Measurements from ENCODE around the gene KCNN4. TPM values are rescaled to one million over a fixed set of nuclear protein-coding genes. Genes with fewer than 3 reads are reported as not detected.

KCNN4 gene
- total and polyA plus RNA-seq, 10 of the 15 experiments (the other 5 are each of a cell fraction or from before 2014, with no cell fraction given), result 1.4 to 112 (median 77.9) TPM

- TF ChIP-seq, protein P1, sequence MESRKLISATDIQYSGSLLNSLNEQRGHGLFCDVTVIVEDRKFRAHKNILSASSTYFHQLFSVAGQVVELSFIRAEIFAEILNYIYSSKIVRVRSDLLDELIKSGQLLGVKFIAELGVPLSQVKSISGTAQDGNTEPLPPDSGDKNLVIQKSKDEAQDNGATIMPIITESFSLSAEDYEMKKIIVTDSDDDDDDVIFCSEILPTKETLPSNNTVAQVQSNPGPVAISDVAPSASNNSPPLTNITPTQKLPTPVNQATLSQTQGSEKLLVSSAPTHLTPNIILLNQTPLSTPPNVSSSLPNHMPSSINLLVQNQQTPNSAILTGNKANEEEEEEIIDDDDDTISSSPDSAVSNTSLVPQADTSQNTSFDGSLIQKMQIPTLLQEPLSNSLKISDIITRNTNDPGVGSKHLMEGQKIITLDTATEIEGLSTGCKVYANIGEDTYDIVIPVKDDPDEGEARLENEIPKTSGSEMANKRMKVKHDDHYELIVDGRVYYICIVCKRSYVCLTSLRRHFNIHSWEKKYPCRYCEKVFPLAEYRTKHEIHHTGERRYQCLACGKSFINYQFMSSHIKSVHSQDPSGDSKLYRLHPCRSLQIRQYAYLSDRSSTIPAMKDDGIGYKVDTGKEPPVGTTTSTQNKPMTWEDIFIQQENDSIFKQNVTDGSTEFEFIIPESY (IDR thresholded peaks at IDR 0.05), result no peak
- TF ChIP-seq EGR1 (IDR thresholded peaks at IDR 0.05; ENCODE audit: borderline replicate concordance in 1 of 2, low read depth in 2 of 2, low read length in 2 of 2) (no peak), SRF (IDR thresholded peaks at IDR 0.05; ENCODE audit: low read depth in 2 of 2, low read length in 2 of 2) (no peak), CTCF (IDR thresholded peaks at IDR 0.05 in 2 of 3, conservative IDR thresholded peaks at IDR 0.05 in 1 of 3; ENCODE audit: control insufficient read depth in 2 of 3, extremely low read depth in 1 of 3, insufficient read depth in 1 of 3, low read depth in 3 of 3, low read length in 3 of 3) (peak; percentile 47 to 54 (median 52); a peak in 5 of 6 replicates), CREB1 (IDR thresholded peaks at IDR 0.05; ENCODE audit: low read depth) (no peak), SMC3 (IDR thresholded peaks at IDR 0.05; ENCODE audit: borderline replicate concordance, low read length) (peak; percentile 53; the same call in 1 of the 2 replicates), ZZZ3 (IDR thresholded peaks at IDR 0.05; ENCODE audit: control insufficient read depth, insufficient read length, low read depth) (no peak), RFX5 (IDR thresholded peaks at IDR 0.05; ENCODE audit: low read depth, low read length) (no peak), ZNF24 (IDR thresholded peaks at IDR 0.05) (no peak), POU2F2 (IDR thresholded peaks at IDR 0.05; ENCODE audit: borderline replicate concordance, low read depth, low read length) (no peak)
- TF ChIP-seq, protein P2, sequence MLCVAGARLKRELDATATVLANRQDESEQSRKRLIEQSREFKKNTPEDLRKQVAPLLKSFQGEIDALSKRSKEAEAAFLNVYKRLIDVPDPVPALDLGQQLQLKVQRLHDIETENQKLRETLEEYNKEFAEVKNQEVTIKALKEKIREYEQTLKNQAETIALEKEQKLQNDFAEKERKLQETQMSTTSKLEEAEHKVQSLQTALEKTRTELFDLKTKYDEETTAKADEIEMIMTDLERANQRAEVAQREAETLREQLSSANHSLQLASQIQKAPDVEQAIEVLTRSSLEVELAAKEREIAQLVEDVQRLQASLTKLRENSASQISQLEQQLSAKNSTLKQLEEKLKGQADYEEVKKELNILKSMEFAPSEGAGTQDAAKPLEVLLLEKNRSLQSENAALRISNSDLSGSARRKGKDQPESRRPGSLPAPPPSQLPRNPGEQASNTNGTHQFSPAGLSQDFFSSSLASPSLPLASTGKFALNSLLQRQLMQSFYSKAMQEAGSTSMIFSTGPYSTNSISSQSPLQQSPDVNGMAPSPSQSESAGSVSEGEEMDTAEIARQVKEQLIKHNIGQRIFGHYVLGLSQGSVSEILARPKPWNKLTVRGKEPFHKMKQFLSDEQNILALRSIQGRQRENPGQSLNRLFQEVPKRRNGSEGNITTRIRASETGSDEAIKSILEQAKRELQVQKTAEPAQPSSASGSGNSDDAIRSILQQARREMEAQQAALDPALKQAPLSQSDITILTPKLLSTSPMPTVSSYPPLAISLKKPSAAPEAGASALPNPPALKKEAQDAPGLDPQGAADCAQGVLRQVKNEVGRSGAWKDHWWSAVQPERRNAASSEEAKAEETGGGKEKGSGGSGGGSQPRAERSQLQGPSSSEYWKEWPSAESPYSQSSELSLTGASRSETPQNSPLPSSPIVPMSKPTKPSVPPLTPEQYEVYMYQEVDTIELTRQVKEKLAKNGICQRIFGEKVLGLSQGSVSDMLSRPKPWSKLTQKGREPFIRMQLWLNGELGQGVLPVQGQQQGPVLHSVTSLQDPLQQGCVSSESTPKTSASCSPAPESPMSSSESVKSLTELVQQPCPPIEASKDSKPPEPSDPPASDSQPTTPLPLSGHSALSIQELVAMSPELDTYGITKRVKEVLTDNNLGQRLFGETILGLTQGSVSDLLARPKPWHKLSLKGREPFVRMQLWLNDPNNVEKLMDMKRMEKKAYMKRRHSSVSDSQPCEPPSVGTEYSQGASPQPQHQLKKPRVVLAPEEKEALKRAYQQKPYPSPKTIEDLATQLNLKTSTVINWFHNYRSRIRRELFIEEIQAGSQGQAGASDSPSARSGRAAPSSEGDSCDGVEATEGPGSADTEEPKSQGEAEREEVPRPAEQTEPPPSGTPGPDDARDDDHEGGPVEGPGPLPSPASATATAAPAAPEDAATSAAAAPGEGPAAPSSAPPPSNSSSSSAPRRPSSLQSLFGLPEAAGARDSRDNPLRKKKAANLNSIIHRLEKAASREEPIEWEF (IDR thresholded peaks at IDR 0.05; ENCODE audit: insufficient replicate concordance, low read depth, low read length), result no peak
- TF ChIP-seq, protein P3, sequence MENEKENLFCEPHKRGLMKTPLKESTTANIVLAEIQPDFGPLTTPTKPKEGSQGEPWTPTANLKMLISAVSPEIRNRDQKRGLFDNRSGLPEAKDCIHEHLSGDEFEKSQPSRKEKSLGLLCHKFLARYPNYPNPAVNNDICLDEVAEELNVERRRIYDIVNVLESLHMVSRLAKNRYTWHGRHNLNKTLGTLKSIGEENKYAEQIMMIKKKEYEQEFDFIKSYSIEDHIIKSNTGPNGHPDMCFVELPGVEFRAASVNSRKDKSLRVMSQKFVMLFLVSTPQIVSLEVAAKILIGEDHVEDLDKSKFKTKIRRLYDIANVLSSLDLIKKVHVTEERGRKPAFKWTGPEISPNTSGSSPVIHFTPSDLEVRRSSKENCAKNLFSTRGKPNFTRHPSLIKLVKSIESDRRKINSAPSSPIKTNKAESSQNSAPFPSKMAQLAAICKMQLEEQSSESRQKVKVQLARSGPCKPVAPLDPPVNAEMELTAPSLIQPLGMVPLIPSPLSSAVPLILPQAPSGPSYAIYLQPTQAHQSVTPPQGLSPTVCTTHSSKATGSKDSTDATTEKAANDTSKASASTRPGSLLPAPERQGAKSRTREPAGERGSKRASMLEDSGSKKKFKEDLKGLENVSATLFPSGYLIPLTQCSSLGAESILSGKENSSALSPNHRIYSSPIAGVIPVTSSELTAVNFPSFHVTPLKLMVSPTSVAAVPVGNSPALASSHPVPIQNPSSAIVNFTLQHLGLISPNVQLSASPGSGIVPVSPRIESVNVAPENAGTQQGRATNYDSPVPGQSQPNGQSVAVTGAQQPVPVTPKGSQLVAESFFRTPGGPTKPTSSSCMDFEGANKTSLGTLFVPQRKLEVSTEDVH (IDR thresholded peaks at IDR 0.05; ENCODE audit: low read depth, partially characterized antibody), result no peak
Measured at GRCh38 chr19:43779820-43780219, 953 bp downstream of the KCNN4 start (continued).
